SK-N-SH treated with all-trans-retinoic acid at 6 μM for 48 hours (cell line): Measurements from ENCODE around the gene FXYD6.

Source experiments
- ARNTL ChIP-seq: fragments of 450-650 bp; formaldehyde crosslinking; IDR thresholded peaks from 2 replicates; pipeline ENCODE4 v1.5.0; 2020; ENCODE audit warnings: low read depth, mild to moderate bottlenecking, moderate library complexity, borderline replicate concordance
- CSDC2 ChIP-seq: fragments of 250-450 bp; sonication (Bioruptor Pico); IDR thresholded peaks from 2 replicates; pipeline ENCODE4 v1.5.0; 2020; ENCODE audit warnings: mild to moderate bottlenecking, moderate library complexity
- CSRNP3 ChIP-seq: fragments of 250-450 bp; sonication (Bioruptor Pico); IDR thresholded peaks from 2 replicates; pipeline ENCODE4 v1.5.1; 2021; ENCODE audit warnings: mild to moderate bottlenecking, moderate library complexity
- ESRRG ChIP-seq: fragments of 250-450 bp; sonication (Bioruptor Pico); IDR thresholded peaks from 2 replicates; pipeline ENCODE4 v1.6.1; 2021; ENCODE audit warnings: mild to moderate bottlenecking
- OSR1 ChIP-seq: fragments of 250-450 bp; sonication (Bioruptor Pico); IDR thresholded peaks from 2 replicates; pipeline ENCODE4 v1.8.0; 2022; ENCODE audit warnings: moderate library complexity, mild to moderate bottlenecking, inconsistent platforms
- PATZ1 ChIP-seq: fragments of 250-450 bp; sonication (Bioruptor Pico); IDR thresholded peaks from 2 replicates; pipeline ENCODE4 v1.8.0; 2020; ENCODE audit warnings: mild to moderate bottlenecking, moderate library complexity, borderline replicate concordance
- PPARA ChIP-seq: fragments of 250-450 bp; sonication (Bioruptor Pico); IDR thresholded peaks from 2 replicates; pipeline ENCODE4 v1.5.0; 2020; ENCODE audit warnings: mild to moderate bottlenecking, borderline replicate concordance
- RARB ChIP-seq: fragments of 250-450 bp; sonication (Bioruptor Pico); IDR thresholded peaks from 2 replicates; pipeline ENCODE4 v1.8.0; 2021; ENCODE audit warnings: mild to moderate bottlenecking, moderate library complexity
- SNAI2 ChIP-seq: fragments of 250-450 bp; sonication (Bioruptor Pico); IDR thresholded peaks from 2 replicates; pipeline ENCODE4 v1.5.0; 2020; ENCODE audit warnings: mild to moderate bottlenecking, moderate library complexity
- TOX ChIP-seq: fragments of 250-450 bp; sonication (Bioruptor Pico); IDR thresholded peaks from 2 replicates; pipeline ENCODE4 v1.8.0; 2021; ENCODE audit warnings: mild to moderate bottlenecking, moderate library complexity, borderline replicate concordance
- ZFP3 ChIP-seq: fragments of 250-450 bp; sonication (Bioruptor Pico); IDR thresholded peaks from 2 replicates; pipeline ENCODE4 v1.5.0; 2020; ENCODE audit warnings: mild to moderate bottlenecking, moderate library complexity
- ZFP30 ChIP-seq: fragments of 450-650 bp; formaldehyde crosslinking; IDR thresholded peaks from 2 replicates; pipeline ENCODE4 v1.5.0; 2022; ENCODE audit warnings: mild to moderate bottlenecking, moderate library complexity
- ZNF565 ChIP-seq: fragments of 450-650 bp; formaldehyde crosslinking; conservative IDR thresholded peaks from 2 replicates; pipeline ENCODE4 v1.5.0; 2020; ENCODE audit warnings: low read depth, mild to moderate bottlenecking, moderate library complexity
- ZNF8 ChIP-seq: fragments of 450-650 bp; formaldehyde crosslinking; IDR thresholded peaks from 2 replicates; pipeline ENCODE4 v1.5.0; 2020; ENCODE audit warnings: mild to moderate bottlenecking, moderate library complexity

- TF ChIP-seq PATZ1 (CRISPR knock-in tag) (no peak), ZFP30 (no peak), TOX (no peak), ARNTL (CRISPR knock-in tag) (no peak), SNAI2 (CRISPR knock-in tag) (no peak), CSRNP3 (CRISPR knock-in tag) (no peak), RARB (no peak), CSDC2 (CRISPR knock-in tag) (no peak), ESRRG (CRISPR knock-in tag) (no peak), PPARA (CRISPR knock-in tag) (no peak), ZNF8 (CRISPR knock-in tag) (no peak), ZFP3 (CRISPR knock-in tag) (no peak), OSR1 (CRISPR knock-in tag) (no peak), ZNF565 (CRISPR knock-in tag) (no peak)
Observed at GRCh38 chr11:117821431-117821830, 55.0 kb downstream of the FXYD6 start.
